ENCODE data around the gene CCNDBP1. TPM values are rescaled to one million over a fixed set of nuclear protein-coding genes. Genes with fewer than 3 reads are reported as not detected.

Gene CCNDBP1, protein sequence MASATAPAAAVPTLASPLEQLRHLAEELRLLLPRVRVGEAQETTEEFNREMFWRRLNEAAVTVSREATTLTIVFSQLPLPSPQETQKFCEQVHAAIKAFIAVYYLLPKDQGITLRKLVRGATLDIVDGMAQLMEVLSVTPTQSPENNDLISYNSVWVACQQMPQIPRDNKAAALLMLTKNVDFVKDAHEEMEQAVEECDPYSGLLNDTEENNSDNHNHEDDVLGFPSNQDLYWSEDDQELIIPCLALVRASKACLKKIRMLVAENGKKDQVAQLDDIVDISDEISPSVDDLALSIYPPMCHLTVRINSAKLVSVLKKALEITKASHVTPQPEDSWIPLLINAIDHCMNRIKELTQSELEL
- total RNA-seq = 29.3 to 31.2 TPM (median 29.5 TPM) in 3 replicates

GRCh38 chr15:43185157-43186002 lies at the start of gene CCNDBP1:
Gene CCNDBP1, plus strand, starts transcription at chr15:43185403. Its CDS starts 96 bp downstream, at chr15:43185499.
- peak within 1 kb of the TSS; percentile 85 for H3K27ac Mint-ChIP-seq
- H3K36me3 Mint-ChIP-seq = no peaks in the 10 kb centered on the region
- peaks cover 9% of the 10 kb centered on the region for H3K4me1 Mint-ChIP-seq
- peak; percentile 49 to 76 for DNase-seq (ENCODE audit: low spot score in 2 of 2, unreplicated experiment in 2 of 2)
- TF ChIP-seq, protein P1, sequence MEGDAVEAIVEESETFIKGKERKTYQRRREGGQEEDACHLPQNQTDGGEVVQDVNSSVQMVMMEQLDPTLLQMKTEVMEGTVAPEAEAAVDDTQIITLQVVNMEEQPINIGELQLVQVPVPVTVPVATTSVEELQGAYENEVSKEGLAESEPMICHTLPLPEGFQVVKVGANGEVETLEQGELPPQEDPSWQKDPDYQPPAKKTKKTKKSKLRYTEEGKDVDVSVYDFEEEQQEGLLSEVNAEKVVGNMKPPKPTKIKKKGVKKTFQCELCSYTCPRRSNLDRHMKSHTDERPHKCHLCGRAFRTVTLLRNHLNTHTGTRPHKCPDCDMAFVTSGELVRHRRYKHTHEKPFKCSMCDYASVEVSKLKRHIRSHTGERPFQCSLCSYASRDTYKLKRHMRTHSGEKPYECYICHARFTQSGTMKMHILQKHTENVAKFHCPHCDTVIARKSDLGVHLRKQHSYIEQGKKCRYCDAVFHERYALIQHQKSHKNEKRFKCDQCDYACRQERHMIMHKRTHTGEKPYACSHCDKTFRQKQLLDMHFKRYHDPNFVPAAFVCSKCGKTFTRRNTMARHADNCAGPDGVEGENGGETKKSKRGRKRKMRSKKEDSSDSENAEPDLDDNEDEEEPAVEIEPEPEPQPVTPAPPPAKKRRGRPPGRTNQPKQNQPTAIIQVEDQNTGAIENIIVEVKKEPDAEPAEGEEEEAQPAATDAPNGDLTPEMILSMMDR (IDR thresholded peaks at IDR 0.05; ENCODE audit: unreplicated experiment) = peak; percentile 23
- no peaks in the 10 kb centered on the region for H3K9me3 Mint-ChIP-seq
- no peaks in the 10 kb centered on the region for H3K27me3 Mint-ChIP-seq (ENCODE audit: low read depth)
- H3K4me3 Mint-ChIP-seq = peak within 1 kb of the TSS; percentile 91

DNA sequence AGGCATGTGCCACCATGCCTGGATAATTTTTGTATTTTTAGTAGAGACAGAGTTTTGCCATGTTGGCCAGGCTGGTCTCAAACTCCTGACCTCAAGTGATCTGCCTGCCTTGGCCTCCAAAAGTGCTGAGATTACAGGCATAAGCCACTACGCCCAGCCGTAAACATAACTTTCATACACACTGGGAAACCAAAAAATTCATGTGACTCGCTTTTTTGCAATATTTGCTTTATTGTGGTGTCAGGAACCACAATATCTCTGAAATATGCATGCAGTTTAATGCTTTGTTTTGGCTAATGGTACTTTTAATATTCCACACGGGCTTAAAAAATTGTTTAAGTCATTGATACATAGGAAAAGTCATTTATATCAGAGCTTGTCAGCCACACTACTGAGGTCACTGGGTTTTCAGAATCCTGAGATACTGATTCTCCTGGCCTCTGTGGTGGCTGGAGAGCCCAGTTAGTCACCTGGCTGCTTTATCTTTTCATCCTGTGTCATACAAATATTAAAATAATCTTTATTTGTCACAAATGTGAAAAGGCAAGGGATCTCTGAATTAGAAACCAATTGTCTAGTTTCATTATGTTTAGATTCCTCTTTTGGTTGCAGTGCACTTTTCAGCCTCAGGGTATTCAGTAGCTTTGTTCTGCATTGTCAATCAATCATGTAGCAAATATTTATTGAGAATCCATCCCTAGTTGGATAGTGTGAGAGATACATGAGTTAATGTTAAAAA lies 41.8 kb upstream of the CCNDBP1 start:
- Mint-ChIP-seq H3K4me3 (no peak overlapping the region), H3K27ac (no peak overlapping the region), H3K27me3 (ENCODE audit: low read depth) (no peaks in the 10 kb centered on the region), H3K36me3 (peaks cover 32% of the 10 kb centered on the region), H3K9me3 (peaks cover 15% of the 10 kb centered on the region), H3K4me1 (no peaks in the 10 kb centered on the region)
- TF ChIP-seq, protein P1 (IDR thresholded peaks at IDR 0.05; ENCODE audit: unreplicated experiment) = no peak
- DNase-seq (ENCODE audit: low spot score in 2 of 2, unreplicated experiment in 2 of 2) = no peak

GRCh38 chr15:43144512-43144911 lies 40.7 kb upstream of the CCNDBP1 start:
- no peaks in the 10 kb centered on the region for H3K4me1 Mint-ChIP-seq
- H3K4me3 Mint-ChIP-seq = no peak overlapping the region
- DNase-seq (ENCODE audit: low spot score in 2 of 2, unreplicated experiment in 2 of 2) = no peak
- no peaks in the 10 kb centered on the region for H3K27me3 Mint-ChIP-seq (ENCODE audit: low read depth)
- no peak overlapping the region for H3K27ac Mint-ChIP-seq
- TF ChIP-seq, protein P1 (IDR thresholded peaks at IDR 0.05; ENCODE audit: unreplicated experiment) = no peak
- H3K36me3 Mint-ChIP-seq = peaks cover 27% of the 10 kb centered on the region
- H3K9me3 Mint-ChIP-seq = peaks cover 15% of the 10 kb centered on the region

DNA sequence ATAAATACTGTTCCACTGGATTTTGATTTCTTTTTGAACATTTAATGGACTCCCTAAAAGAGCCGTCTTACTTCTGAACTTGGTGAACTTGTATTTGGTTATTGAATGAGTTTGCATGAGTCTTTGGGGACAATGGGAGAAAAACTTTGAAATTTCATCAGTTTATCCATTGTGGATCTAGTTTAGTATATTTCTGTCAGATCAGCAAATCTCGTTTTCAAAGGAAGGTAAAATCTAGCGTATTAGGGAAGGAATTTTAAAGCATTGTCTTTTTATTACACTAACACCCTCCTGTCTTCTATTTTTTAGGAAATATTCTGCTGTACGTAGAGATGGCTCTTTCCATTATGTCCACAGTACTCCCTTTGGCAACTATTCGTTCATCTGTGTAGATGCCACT lies 39.0 kb upstream of the CCNDBP1 start:
- no peaks in the 10 kb centered on the region for H3K27me3 Mint-ChIP-seq (ENCODE audit: low read depth)
- H3K9me3 Mint-ChIP-seq = peaks cover 6% of the 10 kb centered on the region
- no peak for DNase-seq (ENCODE audit: low spot score in 2 of 2, unreplicated experiment in 2 of 2)
- H3K4me3 Mint-ChIP-seq = no peak overlapping the region
- TF ChIP-seq, protein P1 (IDR thresholded peaks at IDR 0.05; ENCODE audit: unreplicated experiment) = no peak
- no peak overlapping the region for H3K27ac Mint-ChIP-seq
- H3K36me3 Mint-ChIP-seq = peaks cover 12% of the 10 kb centered on the region
- no peaks in the 10 kb centered on the region for H3K4me1 Mint-ChIP-seq

- H3K27ac Mint-ChIP-seq = no peak overlapping the region
- H3K9me3 Mint-ChIP-seq = no peaks in the 10 kb centered on the region
- H3K36me3 Mint-ChIP-seq = peaks cover 18% of the 10 kb centered on the region
- no peaks in the 10 kb centered on the region for H3K4me1 Mint-ChIP-seq
- TF ChIP-seq, protein P1 (IDR thresholded peaks at IDR 0.05; ENCODE audit: unreplicated experiment) = no peak
- no peaks in the 10 kb centered on the region for H3K27me3 Mint-ChIP-seq (ENCODE audit: low read depth)
- no peak overlapping the region for H3K4me3 Mint-ChIP-seq
- no peak for DNase-seq (ENCODE audit: low spot score in 2 of 2, unreplicated experiment in 2 of 2)
Measured at GRCh38 chr15:43150191-43150929, 34.8 kb upstream of the CCNDBP1 start.

All from mesothelial cell of epicardium (in vitro differentiated cells).